ENCODE results near the gene EXOC6B.

The EXOC6B gene

GRCh38 chr2:72750466-72750865, 75.4 kb downstream of the EXOC6B start:
- Histone ChIP-seq H3K27me3 (replicated peaks; ENCODE audit: control insufficient read depth, insufficient read depth, low read length, poor library complexity, severe bottlenecking) (no peaks in the 10 kb centered on the region), H3K27ac (ENCODE audit: insufficient read depth, low read length, poor library complexity, severe bottlenecking) (no peak overlapping the region), H3K36me3 (ENCODE audit: control insufficient read depth, insufficient read depth, low read length) (no peaks in the 10 kb centered on the region), H3K4me1 (ENCODE audit: control insufficient read depth, insufficient read depth, low read length, poor library complexity, severe bottlenecking) (no peaks in the 10 kb centered on the region), H3K4me3 (ENCODE audit: insufficient read depth, low read depth, low read length, poor library complexity, severe bottlenecking) (no peak overlapping the region), H3K9me3 (ENCODE audit: control insufficient read depth, low read length) (no peaks in the 10 kb centered on the region)
- DNase-seq = no peak

GRCh38 chr2:72747344-72747743, 78.5 kb downstream of the EXOC6B start:
- H3K36me3 ChIP-seq (ENCODE audit: control insufficient read depth, insufficient read depth, low read length) = no peaks in the 10 kb centered on the region
- H3K4me1 ChIP-seq (ENCODE audit: control insufficient read depth, insufficient read depth, low read length, poor library complexity, severe bottlenecking) = no peaks in the 10 kb centered on the region
- no peak overlapping the region for H3K27ac ChIP-seq (ENCODE audit: insufficient read depth, low read length, poor library complexity, severe bottlenecking)
- no peaks in the 10 kb centered on the region for H3K27me3 ChIP-seq (replicated peaks; ENCODE audit: control insufficient read depth, insufficient read depth, low read length, poor library complexity, severe bottlenecking)
- H3K4me3 ChIP-seq (ENCODE audit: insufficient read depth, low read depth, low read length, poor library complexity, severe bottlenecking) = no peak overlapping the region
- no peaks in the 10 kb centered on the region for H3K9me3 ChIP-seq (ENCODE audit: control insufficient read depth, low read length)
- no peak for DNase-seq

GRCh38 chr2:72745679-72746368, 80.0 kb downstream of the EXOC6B start:
- Histone ChIP-seq H3K9me3 (ENCODE audit: control insufficient read depth, low read length) (no peaks in the 10 kb centered on the region), H3K4me3 (ENCODE audit: insufficient read depth, low read depth, low read length, poor library complexity, severe bottlenecking) (no peak overlapping the region), H3K27ac (ENCODE audit: insufficient read depth, low read length, poor library complexity, severe bottlenecking) (no peak overlapping the region), H3K27me3 (replicated peaks; ENCODE audit: control insufficient read depth, insufficient read depth, low read length, poor library complexity, severe bottlenecking) (no peaks in the 10 kb centered on the region), H3K4me1 (ENCODE audit: control insufficient read depth, insufficient read depth, low read length, poor library complexity, severe bottlenecking) (no peaks in the 10 kb centered on the region), H3K36me3 (ENCODE audit: control insufficient read depth, insufficient read depth, low read length) (no peaks in the 10 kb centered on the region)
- DNase-seq = no peak

DNA sequence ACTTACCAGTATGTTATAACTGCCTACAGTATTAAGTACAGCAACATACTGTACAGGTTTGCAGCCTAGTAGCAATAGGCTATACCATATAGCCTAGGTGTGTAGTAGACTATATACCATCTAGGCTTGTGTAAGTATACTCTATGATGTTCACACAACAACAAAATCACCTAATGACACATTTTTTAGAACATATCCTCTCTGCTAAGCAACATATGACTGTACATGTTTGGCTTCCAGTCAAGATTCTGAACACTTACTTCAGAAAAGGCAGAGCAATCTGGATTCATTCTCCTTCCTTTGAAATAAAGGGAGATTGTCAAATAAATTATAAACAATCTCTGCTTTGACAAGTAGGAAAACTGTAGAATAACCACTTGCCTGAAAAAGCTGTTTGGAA, 81.8 kb downstream of the EXOC6B start:
- Histone ChIP-seq H3K4me1 (ENCODE audit: control insufficient read depth, insufficient read depth, low read length, poor library complexity, severe bottlenecking) (no peaks in the 10 kb centered on the region), H3K27ac (ENCODE audit: insufficient read depth, low read length, poor library complexity, severe bottlenecking) (no peak overlapping the region), H3K9me3 (ENCODE audit: control insufficient read depth, low read length) (no peaks in the 10 kb centered on the region), H3K36me3 (ENCODE audit: control insufficient read depth, insufficient read depth, low read length) (peaks cover 3% of the 10 kb centered on the region), H3K4me3 (ENCODE audit: insufficient read depth, low read depth, low read length, poor library complexity, severe bottlenecking) (no peak overlapping the region), H3K27me3 (replicated peaks; ENCODE audit: control insufficient read depth, insufficient read depth, low read length, poor library complexity, severe bottlenecking) (no peaks in the 10 kb centered on the region)
- no peak for DNase-seq

DNA sequence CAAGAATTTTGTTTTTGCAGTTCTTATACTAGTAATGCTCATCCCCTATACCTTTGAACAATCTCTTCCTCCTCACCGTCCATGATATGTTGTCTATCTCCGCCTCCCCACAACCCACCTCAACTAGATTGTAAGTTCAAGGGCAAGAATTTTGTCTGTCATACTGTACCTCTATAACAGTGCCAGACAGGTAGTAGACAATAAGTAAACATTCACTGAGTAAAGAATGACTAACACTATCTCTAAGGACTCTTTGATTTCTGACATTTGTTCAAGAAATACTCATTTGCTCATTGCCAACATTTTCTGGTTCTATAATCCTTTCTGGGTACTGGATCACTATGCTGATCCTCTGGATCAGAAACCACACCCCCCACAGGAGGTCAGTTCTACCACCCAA, 82.4 kb downstream of the EXOC6B start:
- no peaks in the 10 kb centered on the region for H3K9me3 ChIP-seq (ENCODE audit: control insufficient read depth, low read length)
- H3K4me1 ChIP-seq (ENCODE audit: control insufficient read depth, insufficient read depth, low read length, poor library complexity, severe bottlenecking) = no peaks in the 10 kb centered on the region
- H3K4me3 ChIP-seq (ENCODE audit: insufficient read depth, low read depth, low read length, poor library complexity, severe bottlenecking) = no peak overlapping the region
- peaks cover 3% of the 10 kb centered on the region for H3K36me3 ChIP-seq (ENCODE audit: control insufficient read depth, insufficient read depth, low read length)
- no peaks in the 10 kb centered on the region for H3K27me3 ChIP-seq (replicated peaks; ENCODE audit: control insufficient read depth, insufficient read depth, low read length, poor library complexity, severe bottlenecking)
- DNase-seq = no peak
- no peak overlapping the region for H3K27ac ChIP-seq (ENCODE audit: insufficient read depth, low read length, poor library complexity, severe bottlenecking)

DNA sequence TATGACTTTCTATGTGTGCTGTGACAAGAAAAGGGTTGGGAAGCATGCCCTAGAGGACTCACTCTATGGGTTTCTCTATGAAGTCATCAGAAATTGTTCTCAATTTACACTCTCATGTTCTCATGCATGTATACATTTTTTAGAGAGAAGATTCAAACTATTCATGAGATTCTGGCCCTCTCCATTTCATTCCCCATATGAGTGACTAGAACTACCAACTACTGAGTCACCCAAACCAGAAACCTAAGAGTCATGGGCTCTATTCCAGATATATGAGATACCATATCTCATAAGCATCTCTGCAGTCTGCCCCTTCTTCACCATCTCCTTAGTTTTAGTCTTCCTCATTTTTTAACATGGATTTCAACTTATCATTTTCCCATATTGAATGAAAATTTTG, 87.7 kb downstream of the EXOC6B start:
- Histone ChIP-seq H3K27ac (ENCODE audit: insufficient read depth, low read length, poor library complexity, severe bottlenecking) (no peak overlapping the region), H3K27me3 (replicated peaks; ENCODE audit: control insufficient read depth, insufficient read depth, low read length, poor library complexity, severe bottlenecking) (no peaks in the 10 kb centered on the region)

GRCh38 chr2:72734432-72734831, 91.4 kb downstream of the EXOC6B start:
- Histone ChIP-seq H3K4me3 (ENCODE audit: insufficient read depth, low read depth, low read length, poor library complexity, severe bottlenecking) (no peak overlapping the region), H3K36me3 (ENCODE audit: control insufficient read depth, insufficient read depth, low read length) (no peaks in the 10 kb centered on the region), H3K4me1 (ENCODE audit: control insufficient read depth, insufficient read depth, low read length, poor library complexity, severe bottlenecking) (no peaks in the 10 kb centered on the region), H3K27ac (ENCODE audit: insufficient read depth, low read length, poor library complexity, severe bottlenecking) (no peak overlapping the region), H3K9me3 (ENCODE audit: control insufficient read depth, low read length) (no peaks in the 10 kb centered on the region), H3K27me3 (replicated peaks; ENCODE audit: control insufficient read depth, insufficient read depth, low read length, poor library complexity, severe bottlenecking) (no peaks in the 10 kb centered on the region)
- DNase-seq = no peak

More for the DNA sequence above, 87.7 kb downstream of the EXOC6B start:
- DNase-seq = no peak
- Histone ChIP-seq H3K4me1 (ENCODE audit: control insufficient read depth, insufficient read depth, low read length, poor library complexity, severe bottlenecking) (no peaks in the 10 kb centered on the region), H3K36me3 (ENCODE audit: control insufficient read depth, insufficient read depth, low read length) (peaks cover 3% of the 10 kb centered on the region), H3K4me3 (ENCODE audit: insufficient read depth, low read depth, low read length, poor library complexity, severe bottlenecking) (no peak overlapping the region), H3K9me3 (ENCODE audit: control insufficient read depth, low read length) (no peaks in the 10 kb centered on the region)

GRCh38 chr2:72731116-72731515, 94.7 kb downstream of the EXOC6B start:
- Histone ChIP-seq H3K4me3 (ENCODE audit: insufficient read depth, low read depth, low read length, poor library complexity, severe bottlenecking) (no peak overlapping the region), H3K36me3 (ENCODE audit: control insufficient read depth, insufficient read depth, low read length) (no peaks in the 10 kb centered on the region), H3K27ac (ENCODE audit: insufficient read depth, low read length, poor library complexity, severe bottlenecking) (no peak overlapping the region), H3K9me3 (ENCODE audit: control insufficient read depth, low read length) (no peaks in the 10 kb centered on the region), H3K4me1 (ENCODE audit: control insufficient read depth, insufficient read depth, low read length, poor library complexity, severe bottlenecking) (no peaks in the 10 kb centered on the region), H3K27me3 (replicated peaks; ENCODE audit: control insufficient read depth, insufficient read depth, low read length, poor library complexity, severe bottlenecking) (no peaks in the 10 kb centered on the region)
- DNase-seq = no peak

- Histone ChIP-seq H3K27me3 (replicated peaks; ENCODE audit: control insufficient read depth, insufficient read depth, low read length, poor library complexity, severe bottlenecking) (no peaks in the 10 kb centered on the region), H3K36me3 (ENCODE audit: control insufficient read depth, insufficient read depth, low read length) (no peaks in the 10 kb centered on the region), H3K27ac (ENCODE audit: insufficient read depth, low read length, poor library complexity, severe bottlenecking) (no peak overlapping the region), H3K4me3 (ENCODE audit: insufficient read depth, low read depth, low read length, poor library complexity, severe bottlenecking) (no peak overlapping the region), H3K4me1 (ENCODE audit: control insufficient read depth, insufficient read depth, low read length, poor library complexity, severe bottlenecking) (no peaks in the 10 kb centered on the region), H3K9me3 (ENCODE audit: control insufficient read depth, low read length) (no peaks in the 10 kb centered on the region)
- no peak for DNase-seq
These were observed 98.5 kb downstream of the EXOC6B start for GRCh38 chr2:72727356-72727755.

DNA sequence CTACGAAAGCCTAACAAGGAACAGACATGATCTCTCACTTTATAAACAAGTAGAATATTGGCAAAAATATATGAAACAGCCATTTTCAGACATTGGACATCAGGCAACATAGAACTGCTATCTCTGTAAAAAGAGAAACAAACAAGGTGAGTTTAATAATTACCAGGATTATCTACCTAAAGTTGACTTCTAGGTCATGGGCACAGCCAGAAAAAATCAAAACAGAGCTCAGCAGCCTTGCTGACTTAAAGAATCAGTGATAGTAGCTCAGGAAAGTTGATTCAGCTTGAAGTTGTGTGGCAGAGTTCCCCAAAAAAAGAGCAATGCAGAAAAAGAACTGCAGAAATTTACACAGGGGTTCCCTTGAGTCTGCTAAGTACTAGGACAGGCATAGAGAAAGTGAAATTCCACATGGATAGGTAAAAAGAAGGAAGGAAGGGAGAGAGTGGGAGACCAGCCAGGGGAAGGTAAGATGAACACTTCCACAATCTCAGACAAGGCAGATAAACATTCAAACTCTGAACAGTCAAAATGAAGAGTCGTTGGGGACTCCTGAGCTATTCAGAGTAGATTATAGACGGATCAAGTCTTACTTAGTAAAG, 102.0 kb downstream of the EXOC6B start:
- Histone ChIP-seq H3K4me1 (ENCODE audit: control insufficient read depth, insufficient read depth, low read length, poor library complexity, severe bottlenecking) (no peaks in the 10 kb centered on the region), H3K9me3 (ENCODE audit: control insufficient read depth, low read length) (no peaks in the 10 kb centered on the region), H3K27me3 (replicated peaks; ENCODE audit: control insufficient read depth, insufficient read depth, low read length, poor library complexity, severe bottlenecking) (no peaks in the 10 kb centered on the region), H3K4me3 (ENCODE audit: insufficient read depth, low read depth, low read length, poor library complexity, severe bottlenecking) (no peak overlapping the region), H3K36me3 (ENCODE audit: control insufficient read depth, insufficient read depth, low read length) (no peaks in the 10 kb centered on the region), H3K27ac (ENCODE audit: insufficient read depth, low read length, poor library complexity, severe bottlenecking) (no peak overlapping the region)
- no peak for DNase-seq

All from effector memory CD4-positive, alpha-beta T cell (primary cell).